Esophagus squamous epithelium (tissue), 4 donors: ENCODE measurements around the gene PRKAR1A.

Experiments
- POLR2A ChIP-seq, 4 donors: fragments of 450-650 bp; IDR thresholded peaks; one replicate each; pipeline ENCODE4 v1.6.1; 2017; ENCODE audit warnings: antibody characterized with exemption in 4 of 4, mild to moderate bottlenecking in 4 of 4, moderate library complexity in 3 of 4
- TF ChIP-seq, protein P1 (sequence below), 6 experiments: fragments of 450-650 bp in 4 of 6; fragments of 200-600 bp in 2 of 6; sonication (generic) in 2 of 6; IDR thresholded peaks; one replicate each; pipeline ENCODE4 v1.5.1; 2016 to 2019; ENCODE audit warnings: antibody characterized with exemption in 6 of 6, mild to moderate bottlenecking in 4 of 6, moderate library complexity in 4 of 6

GRCh38 chr17:68580236-68580770 is 68.1 kb downstream of the PRKAR1A start:
- TF ChIP-seq, protein P1, sequence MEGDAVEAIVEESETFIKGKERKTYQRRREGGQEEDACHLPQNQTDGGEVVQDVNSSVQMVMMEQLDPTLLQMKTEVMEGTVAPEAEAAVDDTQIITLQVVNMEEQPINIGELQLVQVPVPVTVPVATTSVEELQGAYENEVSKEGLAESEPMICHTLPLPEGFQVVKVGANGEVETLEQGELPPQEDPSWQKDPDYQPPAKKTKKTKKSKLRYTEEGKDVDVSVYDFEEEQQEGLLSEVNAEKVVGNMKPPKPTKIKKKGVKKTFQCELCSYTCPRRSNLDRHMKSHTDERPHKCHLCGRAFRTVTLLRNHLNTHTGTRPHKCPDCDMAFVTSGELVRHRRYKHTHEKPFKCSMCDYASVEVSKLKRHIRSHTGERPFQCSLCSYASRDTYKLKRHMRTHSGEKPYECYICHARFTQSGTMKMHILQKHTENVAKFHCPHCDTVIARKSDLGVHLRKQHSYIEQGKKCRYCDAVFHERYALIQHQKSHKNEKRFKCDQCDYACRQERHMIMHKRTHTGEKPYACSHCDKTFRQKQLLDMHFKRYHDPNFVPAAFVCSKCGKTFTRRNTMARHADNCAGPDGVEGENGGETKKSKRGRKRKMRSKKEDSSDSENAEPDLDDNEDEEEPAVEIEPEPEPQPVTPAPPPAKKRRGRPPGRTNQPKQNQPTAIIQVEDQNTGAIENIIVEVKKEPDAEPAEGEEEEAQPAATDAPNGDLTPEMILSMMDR (IDR thresholded peaks at IDR 0.05) = no peak
- no peak for TF ChIP-seq POLR2A (IDR thresholded peaks at IDR 0.05)
